HepG2 (cell line): ENCODE results near the gene ARHGAP45. TPM values are rescaled to one million over a fixed set of nuclear protein-coding genes. Genes with fewer than 3 reads are reported as not detected.
A peak's percentile ranks its signal among the peaks of the same experiment; 100 is the strongest.

Source experiments
- HOXA7 ChIP-seq: sonication (generic); formaldehyde crosslinking; IDR thresholded peaks from 2 replicates; pipeline ENCODE4 v1.8.1; 2022; ENCODE audit warnings: mild to moderate bottlenecking, missing genetic modification reagents, moderate library complexity
- IKZF5 ChIP-seq: IDR thresholded peaks from 2 replicates; pipeline ENCODE4 v1.6.1; 2018; ENCODE audit warnings: missing genetic modification reagents, mild to moderate bottlenecking, missing compliant biosample characterization
- JUNB ChIP-seq: sonication (generic); formaldehyde crosslinking; IDR thresholded peaks from 2 replicates; pipeline ENCODE4 v1.8.0; 2022; ENCODE audit warnings: missing genetic modification reagents, mild to moderate bottlenecking, borderline replicate concordance
- KAT7 ChIP-seq: IDR thresholded peaks from 2 replicates; pipeline ENCODE4 v1.6.1; 2018; ENCODE audit warnings: borderline replicate concordance, missing compliant biosample characterization
- KLF16 ChIP-seq, 2 experiments: sonication (generic) in 1 of 2; formaldehyde crosslinking in 1 of 2; IDR thresholded peaks; 2 replicates each; pipeline versions ENCODE4 v1.6.1 to v1.8.0; 2016 to 2023; ENCODE audit warnings: missing genetic modification reagents in 2 of 2, missing compliant biosample characterization in 1 of 2
- MED1 ChIP-seq: sonication (generic); formaldehyde crosslinking; IDR thresholded peaks from 2 replicates; pipeline ENCODE4 v1.4.0; 2020; ENCODE audit warnings: missing genetic modification reagents
- MYC ChIP-seq: sonication (generic); formaldehyde crosslinking; IDR thresholded peaks from 2 replicates; pipeline ENCODE4 v1.9.0; 2021; ENCODE audit warnings: missing genetic modification reagents, borderline replicate concordance
- POLR2G ChIP-seq: fragments of 200-400 bp; formaldehyde crosslinking; IDR thresholded peaks from 2 replicates; pipeline ENCODE4 v1.6.1; 2018; ENCODE audit warnings: mild to moderate bottlenecking, low read depth, low read length, moderate library complexity
- RCOR2 ChIP-seq: IDR thresholded peaks from 2 replicates; pipeline ENCODE4 v1.6.1; 2016; ENCODE audit warnings: missing biosample characterization, missing genetic modification reagents
- REXO4 ChIP-seq: sonication (generic); formaldehyde crosslinking; IDR thresholded peaks from 2 replicates; pipeline ENCODE4 v1.8.0; 2022; ENCODE audit warnings: missing genetic modification reagents, mild to moderate bottlenecking, borderline replicate concordance
- RXRB ChIP-seq: IDR thresholded peaks from 2 replicates; pipeline ENCODE4 v1.6.1; 2016; ENCODE audit warnings: borderline replicate concordance, missing genetic modification reagents, missing compliant biosample characterization
- SAP130 ChIP-seq: IDR thresholded peaks from 2 replicates; pipeline ENCODE4 v1.6.1; 2016; ENCODE audit warnings: low read depth
- SP4 ChIP-seq: sonication (generic); formaldehyde crosslinking; IDR thresholded peaks from 2 replicates; pipeline ENCODE4 v1.8.1; 2023; ENCODE audit warnings: mild to moderate bottlenecking, missing genetic modification reagents
- TOPORS ChIP-seq: sonication (generic); formaldehyde crosslinking; IDR thresholded peaks from 2 replicates; pipeline ENCODE4 v1.8.0; 2023; ENCODE audit warnings: mild to moderate bottlenecking, missing genetic modification reagents
- ZFP90 ChIP-seq: sonication (generic); formaldehyde crosslinking; IDR thresholded peaks from 2 replicates; pipeline ENCODE4 v1.8.0; 2022; ENCODE audit warnings: missing genetic modification reagents, mild to moderate bottlenecking, inconsistent platforms, borderline replicate concordance
- ZNF530 ChIP-seq: sonication (generic); formaldehyde crosslinking; IDR thresholded peaks from 2 replicates; pipeline ENCODE4 v1.5.0; 2020; ENCODE audit warnings: low read depth, mild to moderate bottlenecking, missing genetic modification reagents
- ZNF709 ChIP-seq: sonication (generic); formaldehyde crosslinking; IDR thresholded peaks from 2 replicates; pipeline ENCODE4 v1.5.0; 2020; ENCODE audit warnings: mild to moderate bottlenecking, missing genetic modification reagents
- ZNF724P ChIP-seq: sonication (generic); formaldehyde crosslinking; IDR thresholded peaks from 2 replicates; pipeline ENCODE4 v1.8.0; 2022; ENCODE audit warnings: missing genetic modification reagents, borderline replicate concordance
- ZNF749 ChIP-seq: sonication (generic); formaldehyde crosslinking; IDR thresholded peaks from 2 replicates; pipeline ENCODE4 v1.8.0; 2022; ENCODE audit warnings: mild to moderate bottlenecking, missing genetic modification reagents, moderate library complexity, borderline replicate concordance
- polyA plus RNA-seq, 8 experiments: library from polyadenylated mRNA; depleted of rRNA in 3 of 8; stranded (reverse) in 7 of 8; unstranded in 1 of 8; fragments of >200 nt; fragmentation: Illumina TruSeq in 4 of 8; extraction: Trizol in 4 of 8; gene quantifications; 2 replicates each; pipeline versions ENCODE4 v1.2.1 to v1.2.3, GENCODE V29; 2011 to 2016; ENCODE audit warnings: low read depth in 4 of 8, missing spikeins in 1 of 8, mixed read lengths in 1 of 8; ENCODE audit not compliant: insufficient read depth in 1 of 8
- total RNA-seq, 5 experiments: library from RNA; depleted of rRNA; stranded (reverse); fragments of >200 nt; fragmentation: Illumina TruSeq; extraction: Trizol; gene quantifications; 2 replicates each; pipeline ENCODE4 v1.2.3, GENCODE V29; 2016; ENCODE audit warnings: low read depth in 1 of 5
- TF ChIP-seq, protein P1 (sequence below): sonication (generic); formaldehyde crosslinking; IDR thresholded peaks from 2 replicates; pipeline ENCODE4 v1.8.0; 2022; ENCODE audit warnings: mild to moderate bottlenecking, missing genetic modification reagents, moderate library complexity
- TF ChIP-seq, protein P2 (sequence below): conservative IDR thresholded peaks from 2 replicates; pipeline ENCODE4 v1.6.1; 2018; ENCODE audit warnings: missing genetic modification reagents
- TF ChIP-seq, protein P3 (sequence below): sonication (generic); formaldehyde crosslinking; conservative IDR thresholded peaks from 2 replicates; pipeline ENCODE4 v1.4.0; 2020; ENCODE audit warnings: mild to moderate bottlenecking, missing genetic modification reagents, moderate library complexity
- TF ChIP-seq, protein P4 (sequence below): sonication (generic); formaldehyde crosslinking; conservative IDR thresholded peaks from 2 replicates; pipeline ENCODE4 v1.4.0; 2020; ENCODE audit warnings: missing genetic modification reagents

ARHGAP45 gene
- total and polyA plus RNA-seq, 2 of the 13 experiments (the other 11 are each of a cell fraction or from before 2014, with no cell fraction given) = 0.84 to 32.0 TPM

GRCh38 chr19:1046117-1046626, 20.8 kb upstream of the ARHGAP45 start (continued):
- TF ChIP-seq, protein P1, sequence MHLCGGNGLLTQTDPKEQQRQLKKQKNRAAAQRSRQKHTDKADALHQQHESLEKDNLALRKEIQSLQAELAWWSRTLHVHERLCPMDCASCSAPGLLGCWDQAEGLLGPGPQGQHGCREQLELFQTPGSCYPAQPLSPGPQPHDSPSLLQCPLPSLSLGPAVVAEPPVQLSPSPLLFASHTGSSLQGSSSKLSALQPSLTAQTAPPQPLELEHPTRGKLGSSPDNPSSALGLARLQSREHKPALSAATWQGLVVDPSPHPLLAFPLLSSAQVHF (CRISPR knock-in tag) = no peak
- TF ChIP-seq ZNF709 (CRISPR knock-in tag) (peak; percentile 75; the same call in 1 of the 2 replicates), POLR2G (no peak), SP4 (CRISPR knock-in tag) (peak; percentile 80), ZFP90 (CRISPR knock-in tag) (peak; percentile 88), KAT7 (no peak), ZNF530 (CRISPR knock-in tag) (no peak), REXO4 (CRISPR knock-in tag) (no peak), TOPORS (CRISPR knock-in tag) (no peak), MED1 (CRISPR knock-in tag) (peak; percentile 67), HOXA7 (CRISPR knock-in tag) (no peak), ZNF749 (CRISPR knock-in tag) (no peak), ZNF724P (CRISPR knock-in tag) (0 out of 2 replicates have a peak, but pooled peaks have one; percentile 7), IKZF5 (CRISPR knock-in tag) (0 out of 2 replicates have a peak, but pooled peaks have one; percentile 40), MYC (CRISPR knock-in tag) (peak; percentile 68; the same call in 1 of the 2 replicates), RCOR2 (no peak), RXRB (CRISPR knock-in tag) (no peak), KLF16 (CRISPR knock-in tag; IDR thresholded peaks at IDR 0.05) (no peak), JUNB (CRISPR knock-in tag) (no peak), SAP130 (peak; percentile 40; the same call in 1 of the 2 replicates)
- TF ChIP-seq, protein P2, sequence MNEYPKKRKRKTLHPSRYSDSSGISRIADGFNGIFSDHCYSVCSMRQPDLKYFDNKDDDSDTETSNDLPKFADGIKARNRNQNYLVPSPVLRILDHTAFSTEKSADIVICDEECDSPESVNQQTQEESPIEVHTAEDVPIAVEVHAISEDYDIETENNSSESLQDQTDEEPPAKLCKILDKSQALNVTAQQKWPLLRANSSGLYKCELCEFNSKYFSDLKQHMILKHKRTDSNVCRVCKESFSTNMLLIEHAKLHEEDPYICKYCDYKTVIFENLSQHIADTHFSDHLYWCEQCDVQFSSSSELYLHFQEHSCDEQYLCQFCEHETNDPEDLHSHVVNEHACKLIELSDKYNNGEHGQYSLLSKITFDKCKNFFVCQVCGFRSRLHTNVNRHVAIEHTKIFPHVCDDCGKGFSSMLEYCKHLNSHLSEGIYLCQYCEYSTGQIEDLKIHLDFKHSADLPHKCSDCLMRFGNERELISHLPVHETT (CRISPR knock-in tag) = no peak
- TF ChIP-seq, protein P3, sequence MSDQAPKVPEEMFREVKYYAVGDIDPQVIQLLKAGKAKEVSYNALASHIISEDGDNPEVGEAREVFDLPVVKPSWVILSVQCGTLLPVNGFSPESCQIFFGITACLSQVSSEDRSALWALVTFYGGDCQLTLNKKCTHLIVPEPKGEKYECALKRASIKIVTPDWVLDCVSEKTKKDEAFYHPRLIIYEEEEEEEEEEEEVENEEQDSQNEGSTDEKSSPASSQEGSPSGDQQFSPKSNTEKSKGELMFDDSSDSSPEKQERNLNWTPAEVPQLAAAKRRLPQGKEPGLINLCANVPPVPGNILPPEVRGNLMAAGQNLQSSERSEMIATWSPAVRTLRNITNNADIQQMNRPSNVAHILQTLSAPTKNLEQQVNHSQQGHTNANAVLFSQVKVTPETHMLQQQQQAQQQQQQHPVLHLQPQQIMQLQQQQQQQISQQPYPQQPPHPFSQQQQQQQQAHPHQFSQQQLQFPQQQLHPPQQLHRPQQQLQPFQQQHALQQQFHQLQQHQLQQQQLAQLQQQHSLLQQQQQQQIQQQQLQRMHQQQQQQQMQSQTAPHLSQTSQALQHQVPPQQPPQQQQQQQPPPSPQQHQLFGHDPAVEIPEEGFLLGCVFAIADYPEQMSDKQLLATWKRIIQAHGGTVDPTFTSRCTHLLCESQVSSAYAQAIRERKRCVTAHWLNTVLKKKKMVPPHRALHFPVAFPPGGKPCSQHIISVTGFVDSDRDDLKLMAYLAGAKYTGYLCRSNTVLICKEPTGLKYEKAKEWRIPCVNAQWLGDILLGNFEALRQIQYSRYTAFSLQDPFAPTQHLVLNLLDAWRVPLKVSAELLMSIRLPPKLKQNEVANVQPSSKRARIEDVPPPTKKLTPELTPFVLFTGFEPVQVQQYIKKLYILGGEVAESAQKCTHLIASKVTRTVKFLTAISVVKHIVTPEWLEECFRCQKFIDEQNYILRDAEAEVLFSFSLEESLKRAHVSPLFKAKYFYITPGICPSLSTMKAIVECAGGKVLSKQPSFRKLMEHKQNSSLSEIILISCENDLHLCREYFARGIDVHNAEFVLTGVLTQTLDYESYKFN (CRISPR knock-in tag) = peak; percentile 86
- TF ChIP-seq, protein P4, sequence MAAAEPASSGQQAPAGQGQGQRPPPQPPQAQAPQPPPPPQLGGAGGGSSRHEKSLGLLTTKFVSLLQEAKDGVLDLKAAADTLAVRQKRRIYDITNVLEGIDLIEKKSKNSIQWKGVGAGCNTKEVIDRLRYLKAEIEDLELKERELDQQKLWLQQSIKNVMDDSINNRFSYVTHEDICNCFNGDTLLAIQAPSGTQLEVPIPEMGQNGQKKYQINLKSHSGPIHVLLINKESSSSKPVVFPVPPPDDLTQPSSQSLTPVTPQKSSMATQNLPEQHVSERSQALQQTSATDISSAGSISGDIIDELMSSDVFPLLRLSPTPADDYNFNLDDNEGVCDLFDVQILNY (CRISPR knock-in tag) = peak; percentile 68; the same call in 1 of the 2 replicates
